Cardiac muscle cell (in vitro differentiated cells and primary cell): ENCODE results near the gene RNF182. TPM values are rescaled to one million over a fixed set of nuclear protein-coding genes. Genes with fewer than 3 reads are reported as not detected.
"Not testable (repeated sequence)": the region's sequence is repeated elsewhere in the genome, so short reads cannot be mapped to it uniquely, and the experiment has no call there.

Experiments
- DNase-seq, 2 donors: peaks; one replicate each; pipeline versions ENCODE4 v3.0.0 to v3.0.0-alpha.2; 2010 to 2017; ENCODE audit warnings: low read depth in 1 of 2, low spot score in 1 of 2
- H3K27ac ChIP-seq: fragments of 200-600 bp; sonication (generic); 2 replicates; pipeline ENCODE4 v1.5.1; 2016
- H3K27me3 ChIP-seq: fragments of 200-600 bp; sonication (generic); 2 replicates; pipeline ENCODE4 v1.6.0; 2016; ENCODE audit warnings: control low read depth
- H3K36me3 ChIP-seq: fragments of 200-600 bp; sonication (generic); 2 replicates; pipeline ENCODE4 v1.5.1; 2016; ENCODE audit warnings: control low read depth
- H3K4me1 ChIP-seq: fragments of 200-600 bp; sonication (generic); 2 replicates; pipeline ENCODE4 v1.8.1; 2017; ENCODE audit warnings: low read depth, mild to moderate bottlenecking, mixed run types
- H3K4me3 ChIP-seq: fragments of 200-600 bp; sonication (generic); 2 replicates; pipeline ENCODE4 v1.5.1; 2016; ENCODE audit warnings: mild to moderate bottlenecking
- H3K9me3 ChIP-seq: fragments of 200-600 bp; sonication (generic); 2 replicates; pipeline ENCODE4 v1.5.1; 2017; ENCODE audit warnings: low read depth, mild to moderate bottlenecking, control low read depth
- polyA plus RNA-seq: library from polyadenylated mRNA; unstranded; fragments of >200 nt; fragmentation: Nextera tagmentation; extraction: Ambion mirVana; gene quantifications from 2 replicates; pipeline ENCODE4 v1.2.1, GENCODE V29; 2016
- total RNA-seq: library from RNA; depleted of rRNA; stranded (reverse); fragments of >200 nt; gene quantifications from 2 replicates; pipeline ENCODE4 v1.2.3, GENCODE V29; 2016
- TF ChIP-seq, protein P1 (sequence below): IDR thresholded peaks from 2 replicates; pipeline ENCODE4 v1.5.1; 2012; ENCODE audit warnings: low read depth, mild to moderate bottlenecking, low read length

The RNF182 gene
- total and polyA plus RNA-seq, 2 experiments from 2014 or later = 1.1 to 1.3 TPM

DNA sequence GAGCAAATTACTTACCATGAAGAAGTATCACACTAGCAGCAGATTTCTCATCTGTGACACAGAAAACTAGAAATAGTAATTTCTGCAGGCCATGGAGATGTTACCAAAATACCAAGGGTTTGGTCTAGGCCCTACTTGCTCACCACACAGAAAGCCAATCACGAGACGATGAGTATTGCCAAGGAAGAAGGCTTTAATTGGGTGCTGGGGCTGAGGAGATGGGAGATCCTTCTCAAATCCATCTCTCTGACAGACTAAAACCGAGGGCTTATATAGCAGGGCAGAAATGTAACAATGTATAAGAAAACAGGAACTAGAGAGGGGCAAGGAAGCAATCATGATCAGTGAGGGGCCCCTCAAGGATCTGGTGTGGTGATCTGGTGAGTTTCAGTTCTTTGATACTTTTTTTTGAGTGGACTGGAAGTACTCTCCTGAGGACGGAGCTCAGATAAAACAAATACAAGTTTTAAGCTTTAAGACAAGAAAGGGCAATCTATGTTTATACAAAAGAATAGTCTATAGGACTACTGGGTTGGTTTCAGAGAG is 40.9 kb downstream of the RNF182 start:
- TF ChIP-seq, protein P1, sequence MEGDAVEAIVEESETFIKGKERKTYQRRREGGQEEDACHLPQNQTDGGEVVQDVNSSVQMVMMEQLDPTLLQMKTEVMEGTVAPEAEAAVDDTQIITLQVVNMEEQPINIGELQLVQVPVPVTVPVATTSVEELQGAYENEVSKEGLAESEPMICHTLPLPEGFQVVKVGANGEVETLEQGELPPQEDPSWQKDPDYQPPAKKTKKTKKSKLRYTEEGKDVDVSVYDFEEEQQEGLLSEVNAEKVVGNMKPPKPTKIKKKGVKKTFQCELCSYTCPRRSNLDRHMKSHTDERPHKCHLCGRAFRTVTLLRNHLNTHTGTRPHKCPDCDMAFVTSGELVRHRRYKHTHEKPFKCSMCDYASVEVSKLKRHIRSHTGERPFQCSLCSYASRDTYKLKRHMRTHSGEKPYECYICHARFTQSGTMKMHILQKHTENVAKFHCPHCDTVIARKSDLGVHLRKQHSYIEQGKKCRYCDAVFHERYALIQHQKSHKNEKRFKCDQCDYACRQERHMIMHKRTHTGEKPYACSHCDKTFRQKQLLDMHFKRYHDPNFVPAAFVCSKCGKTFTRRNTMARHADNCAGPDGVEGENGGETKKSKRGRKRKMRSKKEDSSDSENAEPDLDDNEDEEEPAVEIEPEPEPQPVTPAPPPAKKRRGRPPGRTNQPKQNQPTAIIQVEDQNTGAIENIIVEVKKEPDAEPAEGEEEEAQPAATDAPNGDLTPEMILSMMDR = no peak
- H3K4me3 ChIP-seq = no peak overlapping the region
- no peak overlapping the region for H3K27ac ChIP-seq
- no peaks in the 10 kb centered on the region for H3K27me3 ChIP-seq
- H3K9me3 ChIP-seq = no peaks in the 10 kb centered on the region
- H3K4me1 ChIP-seq = no peaks in the 10 kb centered on the region
- DNase-seq = no peak
- no peaks in the 10 kb centered on the region for H3K36me3 ChIP-seq

DNA sequence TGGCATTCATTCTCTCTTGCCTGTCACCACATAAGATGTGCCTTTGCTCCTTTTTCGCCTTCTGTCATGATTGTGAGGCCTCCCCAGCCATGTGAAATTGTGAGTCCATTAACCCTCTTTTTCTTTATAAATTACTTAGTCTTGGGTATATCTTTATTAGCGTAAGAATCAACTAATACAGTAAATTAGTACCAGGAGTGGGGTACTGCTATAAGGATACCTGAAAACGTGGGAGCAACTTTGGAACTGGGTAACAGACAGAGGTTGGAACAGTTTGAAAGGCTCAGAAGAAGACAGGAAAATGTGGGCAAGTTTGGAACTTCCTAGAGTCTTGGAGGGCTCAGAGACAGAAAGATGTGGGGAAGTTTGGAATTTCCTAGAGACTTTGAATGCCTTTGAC is 46.6 kb downstream of the RNF182 start:
- Histone ChIP-seq H3K4me3 (no peak overlapping the region), H3K27me3 (no peaks in the 10 kb centered on the region), H3K27ac (no peak overlapping the region), H3K4me1 (no peaks in the 10 kb centered on the region), H3K9me3 (no peaks in the 10 kb centered on the region), H3K36me3 (no peaks in the 10 kb centered on the region)
- TF ChIP-seq, protein P1 = no peak
- no peak for DNase-seq

DNA sequence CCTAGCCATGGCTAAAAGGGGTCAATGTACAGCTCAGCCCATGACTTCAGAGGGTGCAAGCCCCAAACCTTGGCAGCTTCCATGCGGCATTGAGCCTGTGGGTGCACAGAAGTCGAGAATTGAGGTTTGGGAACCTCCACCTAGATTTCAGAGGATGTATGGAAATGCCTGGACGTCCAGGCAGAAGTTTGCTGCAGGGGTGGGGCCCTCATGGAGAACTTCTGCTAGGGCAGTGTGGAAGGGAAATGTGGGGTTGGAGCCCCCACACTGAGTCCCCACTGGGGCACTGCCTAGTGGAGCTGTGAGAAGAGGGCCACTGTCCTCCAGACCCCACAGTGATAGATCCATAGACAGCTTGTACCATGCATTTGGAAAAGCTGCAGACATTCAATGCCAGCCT is 47.9 kb downstream of the RNF182 start:
- H3K4me3 ChIP-seq, H3K27ac ChIP-seq: not testable (repeated sequence)

DNA sequence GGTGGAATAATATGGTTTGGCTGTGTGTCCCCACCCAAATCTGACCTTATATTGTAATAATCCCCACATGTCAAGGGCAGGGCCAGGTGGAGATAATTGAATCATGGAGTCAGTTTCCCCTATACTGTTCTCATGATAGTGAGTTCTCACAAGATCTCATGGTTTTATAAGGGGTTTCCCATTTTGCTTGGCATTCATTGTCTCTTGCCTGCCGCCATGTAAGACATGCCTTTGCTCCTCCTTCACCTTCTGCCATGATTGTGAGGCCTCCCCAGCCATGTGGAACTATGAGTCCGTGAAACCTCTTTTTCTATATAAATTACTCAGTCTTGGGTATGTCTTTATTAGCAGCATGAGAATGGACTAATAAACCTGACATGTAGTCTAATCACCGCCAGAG is 48.7 kb downstream of the RNF182 start:
- not testable (repeated sequence) for H3K27ac ChIP-seq, H3K4me3 ChIP-seq, H3K36me3 ChIP-seq, DNase-seq, H3K27me3 ChIP-seq, H3K9me3 ChIP-seq, H3K4me1 ChIP-seq

More for the DNA sequence above, 47.9 kb downstream of the RNF182 start:
- H3K9me3 ChIP-seq, H3K27me3 ChIP-seq, H3K36me3 ChIP-seq, DNase-seq, H3K4me1 ChIP-seq: not testable (repeated sequence)

DNA sequence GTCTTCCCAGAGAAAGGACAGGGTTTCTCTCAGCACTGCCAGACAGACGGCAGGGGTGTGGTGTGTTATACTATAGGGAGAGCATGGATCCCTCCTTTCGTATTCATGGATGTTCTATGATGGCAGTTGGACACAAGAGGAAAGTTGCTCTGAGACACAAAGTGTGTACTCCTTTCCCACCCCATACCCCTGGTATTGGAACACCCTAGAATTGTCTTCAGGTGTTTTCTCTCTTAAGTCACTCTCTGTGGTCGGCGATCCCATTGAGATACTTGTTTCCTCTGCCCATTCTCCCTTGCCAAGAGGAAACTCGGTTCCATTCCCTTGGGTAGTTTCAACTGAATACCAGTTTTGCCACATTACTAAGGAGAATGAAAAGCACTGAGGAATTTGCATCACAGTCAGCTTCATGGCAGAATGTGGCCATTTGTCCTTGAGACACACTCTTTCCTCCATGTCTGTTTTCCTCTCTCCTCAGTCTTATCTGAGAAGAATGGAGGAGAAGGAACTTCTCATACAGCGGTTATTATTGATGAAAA is 53.4 kb downstream of the RNF182 start:
- Histone ChIP-seq H3K27me3 (no peaks in the 10 kb centered on the region), H3K36me3 (no peaks in the 10 kb centered on the region), H3K4me1 (no peaks in the 10 kb centered on the region), H3K27ac (no peak overlapping the region), H3K9me3 (no peaks in the 10 kb centered on the region), H3K4me3 (no peak overlapping the region)
- DNase-seq = no peak
- TF ChIP-seq, protein P1 = no peak

DNA sequence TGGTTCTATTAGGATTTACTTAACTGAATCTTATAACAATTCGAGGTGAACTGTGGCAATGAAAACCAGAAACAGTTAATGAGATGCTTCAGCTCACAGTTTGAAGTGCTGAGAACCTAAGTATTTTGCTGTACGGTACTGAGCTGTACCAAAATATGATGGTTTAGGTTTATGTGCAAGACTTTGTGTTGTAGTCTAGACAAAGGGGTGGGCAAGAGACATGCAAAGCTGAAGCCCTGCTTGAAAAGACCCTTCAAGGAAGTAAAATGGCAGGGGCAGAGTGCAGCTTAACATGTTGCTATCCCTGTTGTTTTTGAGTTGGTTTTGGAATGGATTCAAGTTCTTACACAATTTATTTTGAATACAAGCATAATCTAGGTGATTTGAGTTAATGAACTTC is 54.0 kb downstream of the RNF182 start:
- no peak overlapping the region for H3K4me3 ChIP-seq
- H3K27ac ChIP-seq = no peak overlapping the region
- TF ChIP-seq, protein P1 = no peak

More for the DNA sequence above, 54.0 kb downstream of the RNF182 start:
- DNase-seq = no peak
- H3K36me3 ChIP-seq = no peaks in the 10 kb centered on the region
- H3K27me3 ChIP-seq = no peaks in the 10 kb centered on the region
- H3K4me1 ChIP-seq = no peaks in the 10 kb centered on the region
- H3K9me3 ChIP-seq = no peaks in the 10 kb centered on the region
